COLO668 (cell line): ENCODE results near the gene NLRP7.
"Not testable (repeated sequence)": the region's sequence is repeated elsewhere in the genome, so short reads cannot be mapped to it uniquely, and the experiment has no call there.

ENCODE experiments used
- DNase-seq: peaks from one replicate; lab custom pipeline; 2025; ENCODE audit not compliant: unreplicated experiment; lab: John Stamatoyannopoulos, UW

Gene NLRP7

GRCh38 chr19:54947381-54947780 lies at the start of gene NLRP7:
Gene NLRP7, minus strand, starts transcription at chr19:54947530.
- DNase-seq = no peak

- DNase-seq = no peak
Measured at GRCh38 chr19:54995561-54995960, 48.2 kb upstream of the NLRP7 start.

- DNase-seq = not testable (repeated sequence)
Measured at GRCh38 chr19:54989531-54989930, 42.2 kb upstream of the NLRP7 start.

- DNase-seq = not testable (repeated sequence)
Measured at GRCh38 chr19:54982562-54982961, 35.2 kb upstream of the NLRP7 start.

GRCh38 chr19:54973229-54974090 lies 26.1 kb upstream of the NLRP7 start:
- DNase-seq = not testable (repeated sequence)

- not testable (repeated sequence) for DNase-seq
Measured at GRCh38 chr19:54971446-54971845, 24.1 kb upstream of the NLRP7 start.

- DNase-seq = no peak
Measured at GRCh38 chr19:54969647-54970046, 22.3 kb upstream of the NLRP7 start.

- no peak for DNase-seq
Measured at GRCh38 chr19:54967611-54968010, 20.3 kb upstream of the NLRP7 start.

GRCh38 chr19:54965055-54965454 lies 17.7 kb upstream of the NLRP7 start:
- not testable (repeated sequence) for DNase-seq

GRCh38 chr19:54959840-54960239 lies 12.5 kb upstream of the NLRP7 start:
- no peak for DNase-seq

GRCh38 chr19:54955376-54955775 lies 8.0 kb upstream of the NLRP7 start:
- no peak for DNase-seq

GRCh38 chr19:54953345-54953713 lies 6.0 kb upstream of the NLRP7 start:
- not testable (repeated sequence) for DNase-seq

GRCh38 chr19:54952591-54953344 lies 5.4 kb upstream of the NLRP7 start:
- no peak for DNase-seq

- DNase-seq = not testable (repeated sequence)
Measured at GRCh38 chr19:54950580-54950979, 3.2 kb upstream of the NLRP7 start.

GRCh38 chr19:54949412-54949811 lies 2.1 kb upstream of the NLRP7 start:
- DNase-seq = no peak

GRCh38 chr19:54943772-54944361 lies 3.5 kb downstream of the NLRP7 start:
- not testable (repeated sequence) for DNase-seq

GRCh38 chr19:54939538-54939937 lies 7.8 kb downstream of the NLRP7 start:
- not testable (repeated sequence) for DNase-seq

- DNase-seq = no peak
Measured at GRCh38 chr19:54938906-54939305, 8.4 kb downstream of the NLRP7 start.

- DNase-seq = no peak
Measured at GRCh38 chr19:54937926-54938325, 9.4 kb downstream of the NLRP7 start.

GRCh38 chr19:54928299-54928698 lies 19.0 kb downstream of the NLRP7 start:
- no peak for DNase-seq

- DNase-seq = no peak
Measured at GRCh38 chr19:54923276-54923675, 24.1 kb downstream of the NLRP7 start.

- DNase-seq = no peak
Measured at GRCh38 chr19:54921082-54921481, 26.2 kb downstream of the NLRP7 start.
